GM15510 (cell line): ENCODE measurements around the gene AGBL4.

Source experiments
- POLR2A ChIP-seq: IDR thresholded peaks from 3 replicates; pipeline ENCODE4 v1.6.1; 2011; ENCODE audit warnings: borderline replicate concordance; ENCODE audit not compliant: insufficient read length; ENCODE audit errors: extremely low read depth

AGBL4 gene

GRCh38 chr1:48761411-48761810, 1262.3 kb downstream of the AGBL4 start:
- TF ChIP-seq POLR2A, result no peak

GRCh38 chr1:48760857-48761256, 1262.9 kb downstream of the AGBL4 start:
- no peak for TF ChIP-seq POLR2A

GRCh38 chr1:48758976-48759375, 1264.8 kb downstream of the AGBL4 start:
- no peak for TF ChIP-seq POLR2A

- TF ChIP-seq POLR2A, result no peak
Observed at GRCh38 chr1:48757363-48757762, 1266.4 kb downstream of the AGBL4 start.

- no peak for TF ChIP-seq POLR2A
Observed at GRCh38 chr1:48756683-48757316, 1267.0 kb downstream of the AGBL4 start.

GRCh38 chr1:48753293-48753692, 1270.5 kb downstream of the AGBL4 start:
- TF ChIP-seq POLR2A, result no peak

GRCh38 chr1:48750109-48750508, 1273.6 kb downstream of the AGBL4 start:
- TF ChIP-seq POLR2A, result no peak

GRCh38 chr1:48749068-48749467, 1274.7 kb downstream of the AGBL4 start:
- no peak for TF ChIP-seq POLR2A

- no peak for TF ChIP-seq POLR2A
Observed at GRCh38 chr1:48746906-48747305, 1276.8 kb downstream of the AGBL4 start.

GRCh38 chr1:48744032-48744431, 1279.7 kb downstream of the AGBL4 start:
- TF ChIP-seq POLR2A, result no peak

GRCh38 chr1:48743480-48743879, 1280.3 kb downstream of the AGBL4 start:
- TF ChIP-seq POLR2A, result no peak

GRCh38 chr1:48741380-48741779, 1282.4 kb downstream of the AGBL4 start:
- no peak for TF ChIP-seq POLR2A

GRCh38 chr1:48740621-48741020, 1283.1 kb downstream of the AGBL4 start:
- no peak for TF ChIP-seq POLR2A

GRCh38 chr1:48739091-48739490, 1284.7 kb downstream of the AGBL4 start:
- TF ChIP-seq POLR2A, result no peak

GRCh38 chr1:48738356-48738755, 1285.4 kb downstream of the AGBL4 start:
- no peak for TF ChIP-seq POLR2A

GRCh38 chr1:48735796-48736195, 1288.0 kb downstream of the AGBL4 start:
- TF ChIP-seq POLR2A, result no peak
